Skeletal muscle satellite cell (primary cell): ENCODE data around the gene RORB. TPM values are rescaled to one million over a fixed set of nuclear protein-coding genes. Genes with fewer than 3 reads are reported as not detected.

Source experiments
- H3K27me3 ChIP-seq: 2 replicates; pipeline ENCODE4 v1.7.0; 2013; ENCODE audit warnings: low read length; ENCODE audit not compliant: control insufficient read depth, insufficient read depth
- H3K36me3 ChIP-seq: 2 replicates; pipeline ENCODE4 v1.7.0; 2013; ENCODE audit warnings: mild to moderate bottlenecking, control low read depth, low read length; ENCODE audit not compliant: insufficient read depth
- H3K4me1 ChIP-seq: 2 replicates; pipeline ENCODE4 v1.7.0; 2013; ENCODE audit warnings: low read length; ENCODE audit not compliant: control insufficient read depth, insufficient read depth
- H3K4me2 ChIP-seq: 2 replicates; pipeline ENCODE4 v1.7.0; 2013; ENCODE audit warnings: mild to moderate bottlenecking, low read length
- H3K4me3 ChIP-seq: 2 replicates; pipeline ENCODE4 v1.7.0; 2013; ENCODE audit warnings: low read length
- H3K9ac ChIP-seq: 2 replicates; pipeline ENCODE4 v1.7.0; 2013; ENCODE audit warnings: mild to moderate bottlenecking, low read depth, low read length, moderate library complexity
- H3K9me3 ChIP-seq: replicated peaks from 2 replicates; pipeline ENCODE4 v1.7.0; 2013; ENCODE audit warnings: mild to moderate bottlenecking, control low read depth, low read length
- total RNA-seq: library from RNA; depleted of rRNA; stranded (reverse); fragments of >200 nt; gene quantifications from 2 replicates; pipeline ENCODE4 v1.2.3, GENCODE V29; 2012; rRNA removed

The RORB gene
- 0.25 and 0.66 TPM in 2 replicates for total RNA-seq

DNA sequence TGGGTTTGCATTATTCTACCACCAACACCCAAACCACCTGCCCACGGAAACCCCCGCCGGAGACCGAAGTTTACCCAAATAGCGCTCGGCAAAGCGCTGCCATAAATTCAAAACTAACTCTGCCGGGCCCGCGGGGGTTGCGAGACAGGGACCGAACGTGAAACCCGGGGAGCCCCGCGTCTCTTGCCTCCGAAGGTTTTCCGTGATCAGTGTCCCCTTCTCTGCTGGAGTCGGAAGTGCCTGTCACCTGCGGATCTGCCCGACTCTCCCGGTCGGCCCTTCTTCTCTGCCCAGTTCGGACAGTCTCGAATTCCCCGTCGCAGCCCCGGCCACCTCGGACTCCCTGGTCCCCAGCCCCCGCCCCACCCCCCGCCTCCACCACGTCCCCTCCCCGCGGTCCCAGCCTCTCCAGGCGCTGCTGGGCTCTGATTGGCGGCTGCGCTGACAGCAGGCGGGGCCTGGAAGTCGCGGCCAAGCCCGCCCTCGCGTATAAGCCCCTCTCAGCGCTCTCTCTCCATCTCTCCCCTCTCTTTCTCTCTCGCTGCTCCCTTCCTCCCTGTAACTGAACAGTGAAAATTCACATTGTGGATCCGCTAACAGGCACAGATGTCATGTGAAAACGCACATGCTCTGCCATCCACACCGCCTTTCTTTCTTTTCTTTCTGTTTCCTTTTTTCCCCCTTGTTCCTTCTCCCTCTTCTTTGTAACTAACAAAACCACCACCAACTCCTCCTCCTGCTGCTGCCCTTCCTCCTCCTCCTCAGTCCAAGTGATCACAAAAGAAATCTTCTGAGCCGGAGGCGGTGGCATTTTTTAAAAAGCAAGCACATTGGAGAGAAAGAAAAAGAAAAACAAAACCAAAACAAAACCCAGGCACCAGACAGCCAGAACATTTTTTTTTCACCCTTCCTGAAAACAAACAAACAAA lies at the start of gene RORB:
TSS of gene RORB (plus strand) at position 517 of the 929 bp plus-strand sequence. CDS start 642 bp downstream, outside the sequence.
- no peaks in the 10 kb centered on the region for H3K36me3 ChIP-seq
- H3K9me3 ChIP-seq = no peaks in the 10 kb centered on the region
- peak within 1 kb of the TSS; percentile 70 for H3K4me3 ChIP-seq
- H3K4me1 ChIP-seq = peaks cover 19% of the 10 kb centered on the region
- peak within 1 kb of the TSS; percentile 3 for H3K9ac ChIP-seq
- H3K4me2 ChIP-seq = peak within 1 kb of the TSS; percentile 80
- H3K27me3 ChIP-seq = peaks cover 59% of the 10 kb centered on the region

DNA sequence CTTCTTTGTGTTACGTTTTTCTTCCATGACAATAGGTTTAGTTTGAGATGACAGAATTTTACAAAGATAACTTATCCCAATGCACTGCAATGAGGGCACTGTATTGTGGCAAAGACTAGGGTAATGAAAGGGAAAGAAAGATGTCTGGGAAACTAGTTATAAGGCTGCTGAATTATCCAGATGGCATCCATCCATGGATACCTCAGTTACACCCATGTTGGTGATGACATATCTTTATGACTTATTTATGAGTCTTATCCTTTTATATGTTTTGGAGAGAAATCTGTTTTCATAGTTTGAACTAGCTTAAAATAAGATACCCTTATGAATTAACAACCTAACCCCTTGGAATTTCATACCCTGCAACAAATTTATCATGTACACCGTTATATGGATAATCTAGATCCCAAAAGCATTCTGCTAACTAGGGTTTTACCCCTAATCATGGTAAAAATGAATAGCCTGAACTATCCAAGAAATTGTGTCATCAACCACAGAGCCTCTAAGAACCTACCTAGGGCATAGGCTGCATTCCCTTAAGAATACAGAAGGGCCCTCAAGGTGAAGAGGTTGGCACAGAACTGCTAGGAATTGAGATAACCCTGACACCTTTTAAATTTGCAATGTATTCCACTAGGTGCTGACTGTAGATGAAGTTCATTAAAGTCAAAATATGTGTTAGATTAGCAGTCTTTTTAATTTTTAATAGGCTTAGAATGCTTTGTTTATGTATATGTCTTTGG lies 49.5 kb upstream of the RORB start:
- Histone ChIP-seq H3K36me3 (no peaks in the 10 kb centered on the region), H3K27me3 (no peaks in the 10 kb centered on the region), H3K9ac (no peak overlapping the region), H3K4me1 (peaks cover 11% of the 10 kb centered on the region), H3K4me2 (no peak overlapping the region), H3K4me3 (no peak overlapping the region), H3K9me3 (no peaks in the 10 kb centered on the region)

GRCh38 chr9:74449060-74449459 lies 48.1 kb upstream of the RORB start:
- Histone ChIP-seq H3K27me3 (no peaks in the 10 kb centered on the region), H3K4me1 (peaks cover 5% of the 10 kb centered on the region), H3K9me3 (no peaks in the 10 kb centered on the region), H3K9ac (no peak overlapping the region), H3K36me3 (no peaks in the 10 kb centered on the region), H3K4me2 (no peak overlapping the region), H3K4me3 (no peak overlapping the region)

DNA sequence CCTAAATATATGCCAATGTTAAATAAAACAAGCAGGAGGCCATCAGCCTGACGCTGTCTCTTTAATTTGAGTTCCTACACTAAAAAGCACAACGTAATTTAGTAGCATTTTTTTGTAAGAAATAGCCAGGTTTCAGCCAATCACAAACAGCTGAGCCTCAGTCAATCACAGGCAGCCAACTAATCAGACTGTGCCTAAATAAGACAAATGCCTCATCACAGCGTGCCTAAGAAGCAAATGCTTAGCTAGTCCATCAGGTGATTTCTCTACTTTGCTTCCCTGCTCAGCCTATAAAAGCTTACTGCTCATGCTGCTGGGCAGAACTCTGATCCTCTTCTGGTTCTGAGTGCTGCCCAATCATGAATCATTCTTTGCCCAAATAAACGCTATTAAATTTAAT lies 38.3 kb upstream of the RORB start:
- H3K4me2 ChIP-seq = no peak overlapping the region

GRCh38 chr9:74463825-74464224 lies 33.3 kb upstream of the RORB start:
- no peak overlapping the region for H3K4me2 ChIP-seq
- H3K9me3 ChIP-seq = no peaks in the 10 kb centered on the region

More for the DNA sequence above, 38.3 kb upstream of the RORB start:
- no peaks in the 10 kb centered on the region for H3K36me3 ChIP-seq
- no peaks in the 10 kb centered on the region for H3K9me3 ChIP-seq
- no peak overlapping the region for H3K9ac ChIP-seq
- no peak overlapping the region for H3K4me3 ChIP-seq
- H3K4me1 ChIP-seq = no peaks in the 10 kb centered on the region
- H3K27me3 ChIP-seq = no peaks in the 10 kb centered on the region

DNA sequence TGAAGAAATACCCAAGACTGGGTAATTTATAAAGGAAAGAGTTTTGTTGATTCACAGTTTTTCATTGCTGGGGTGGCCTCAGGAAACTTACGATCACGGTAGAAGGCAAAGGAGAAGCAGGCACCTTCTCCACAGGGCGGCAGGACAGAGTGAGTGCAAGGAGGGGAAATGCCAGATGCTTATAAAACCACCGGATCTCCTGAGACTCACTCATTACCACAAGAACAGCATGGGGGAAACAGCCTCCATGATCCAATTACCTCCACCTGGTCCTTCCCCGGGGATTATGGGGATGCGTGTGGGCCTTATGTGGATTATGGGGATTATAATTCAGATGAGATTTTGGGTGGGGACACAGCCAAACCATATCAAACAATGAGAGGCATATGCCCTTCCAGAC lies 18.5 kb upstream of the RORB start:
- Histone ChIP-seq H3K4me3 (no peak overlapping the region), H3K9me3 (no peaks in the 10 kb centered on the region), H3K27me3 (peaks cover 3% of the 10 kb centered on the region), H3K36me3 (no peaks in the 10 kb centered on the region), H3K4me1 (no peaks in the 10 kb centered on the region), H3K4me2 (no peak overlapping the region), H3K9ac (no peak overlapping the region)

More at GRCh38 chr9:74463825-74464224, 33.3 kb upstream of the RORB start:
- Histone ChIP-seq H3K36me3 (no peaks in the 10 kb centered on the region), H3K27me3 (no peaks in the 10 kb centered on the region), H3K4me1 (no peaks in the 10 kb centered on the region), H3K4me3 (no peak overlapping the region), H3K9ac (no peak overlapping the region)

GRCh38 chr9:74479711-74480110 lies 17.4 kb upstream of the RORB start:
- peaks cover 3% of the 10 kb centered on the region for H3K27me3 ChIP-seq
- no peaks in the 10 kb centered on the region for H3K36me3 ChIP-seq
- H3K9ac ChIP-seq = no peak overlapping the region
- no peak overlapping the region for H3K4me3 ChIP-seq
- no peaks in the 10 kb centered on the region for H3K4me1 ChIP-seq
- no peak overlapping the region for H3K4me2 ChIP-seq
- no peaks in the 10 kb centered on the region for H3K9me3 ChIP-seq

DNA sequence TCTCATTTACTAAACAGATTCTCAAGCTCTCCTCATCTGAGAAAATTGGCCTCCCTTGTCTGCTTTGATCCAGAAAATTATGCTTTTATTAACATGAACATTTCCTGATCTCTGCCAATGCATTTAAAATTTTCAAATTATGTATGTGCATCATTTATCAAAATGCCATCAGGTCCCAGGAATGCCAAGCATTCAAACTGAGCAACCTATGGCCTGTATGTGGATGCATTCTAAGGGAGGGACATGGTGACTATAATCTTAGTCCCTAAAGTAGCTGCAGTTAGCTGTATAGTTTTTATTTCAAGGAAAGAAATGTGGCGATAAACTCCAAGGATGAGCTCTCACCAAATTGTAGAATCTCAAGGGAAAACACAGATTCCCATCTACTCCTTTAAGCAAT lies 9.7 kb upstream of the RORB start:
- H3K4me1 ChIP-seq = no peaks in the 10 kb centered on the region
- H3K36me3 ChIP-seq = no peaks in the 10 kb centered on the region
- no peak overlapping the region for H3K4me3 ChIP-seq
- H3K4me2 ChIP-seq = no peak overlapping the region
- H3K9me3 ChIP-seq = no peaks in the 10 kb centered on the region
- H3K27me3 ChIP-seq = no peaks in the 10 kb centered on the region
- H3K9ac ChIP-seq = no peak overlapping the region

GRCh38 chr9:74493512-74493911 lies 3.6 kb upstream of the RORB start:
- H3K9ac ChIP-seq = no peak overlapping the region
- no peaks in the 10 kb centered on the region for H3K9me3 ChIP-seq
- no peak overlapping the region for H3K4me3 ChIP-seq
- H3K4me2 ChIP-seq = no peak overlapping the region
- peaks cover 4% of the 10 kb centered on the region for H3K4me1 ChIP-seq
- no peaks in the 10 kb centered on the region for H3K36me3 ChIP-seq
- peaks cover 35% of the 10 kb centered on the region for H3K27me3 ChIP-seq

GRCh38 chr9:74494490-74494889 lies 2.6 kb upstream of the RORB start:
- Histone ChIP-seq H3K4me3 (no peak overlapping the region), H3K27me3 (peaks cover 44% of the 10 kb centered on the region), H3K9ac (no peak overlapping the region)

GRCh38 chr9:74496406-74496805 lies 729 bp upstream of the RORB start:
- peaks cover 58% of the 10 kb centered on the region for H3K27me3 ChIP-seq
- H3K4me3 ChIP-seq = peak overlapping the region; percentile 70
- H3K9me3 ChIP-seq = no peaks in the 10 kb centered on the region
- H3K36me3 ChIP-seq = no peaks in the 10 kb centered on the region
- no peak overlapping the region for H3K9ac ChIP-seq
- peaks cover 19% of the 10 kb centered on the region for H3K4me1 ChIP-seq
- peak overlapping the region; percentile 80 for H3K4me2 ChIP-seq

More at GRCh38 chr9:74494490-74494889, 2.6 kb upstream of the RORB start:
- H3K4me1 ChIP-seq = peaks cover 12% of the 10 kb centered on the region
- H3K36me3 ChIP-seq = no peaks in the 10 kb centered on the region
- no peak overlapping the region for H3K4me2 ChIP-seq
- H3K9me3 ChIP-seq = no peaks in the 10 kb centered on the region
